Smooth muscle cell (in vitro differentiated cells): ENCODE data around the gene CHID1. TPM values are rescaled to one million over a fixed set of nuclear protein-coding genes. Genes with fewer than 3 reads are reported as not detected.

ENCODE experiments used
- DNase-seq: peaks from one replicate; lab custom pipeline; 2025; ENCODE audit not compliant: unreplicated experiment; lab: John Stamatoyannopoulos, UW
- H2AFZ ChIP-seq: fragments of 200-600 bp; sonication (generic); 2 replicates; pipeline ENCODE4 v1.6.0; 2016; ENCODE audit warnings: antibody characterized with exemption, low read depth, mild to moderate bottlenecking
- H3F3A ChIP-seq: fragments of 200-600 bp; sonication (generic); 2 replicates; pipeline ENCODE4 v1.6.0; 2017; ENCODE audit warnings: antibody characterized with exemption, low read depth
- H3K27ac ChIP-seq: fragments of 200-600 bp; sonication (generic); 2 replicates; pipeline ENCODE4 v1.5.1; 2016; ENCODE audit warnings: low read depth, mild to moderate bottlenecking
- H3K27me3 ChIP-seq: fragments of 200-600 bp; sonication (generic); 2 replicates; pipeline ENCODE4 v1.6.1; 2016; ENCODE audit warnings: low read depth, mild to moderate bottlenecking
- H3K36me3 ChIP-seq: fragments of 200-600 bp; sonication (generic); 2 replicates; pipeline ENCODE4 v1.5.1; 2016; ENCODE audit warnings: low read depth
- H3K4me1 ChIP-seq: fragments of 200-600 bp; sonication (generic); 2 replicates; pipeline ENCODE4 v1.5.1; 2016; ENCODE audit warnings: low read depth
- H3K4me2 ChIP-seq: fragments of 200-600 bp; sonication (generic); 2 replicates; pipeline ENCODE4 v1.6.0; 2016; ENCODE audit warnings: mild to moderate bottlenecking
- H3K4me3 ChIP-seq: fragments of 200-600 bp; sonication (generic); 2 replicates; pipeline ENCODE4 v1.5.1; 2016; ENCODE audit warnings: mild to moderate bottlenecking
- H3K79me2 ChIP-seq: fragments of 200-600 bp; sonication (generic); 2 replicates; pipeline ENCODE4 v1.6.0; 2016; ENCODE audit warnings: low read depth, mild to moderate bottlenecking
- H3K9ac ChIP-seq: fragments of 200-600 bp; sonication (generic); 2 replicates; pipeline ENCODE4 v1.6.0; 2016; ENCODE audit warnings: low read depth
- H3K9me3 ChIP-seq: fragments of 200-600 bp; sonication (generic); replicated peaks from 2 replicates; pipeline ENCODE4 v1.5.1; 2016; ENCODE audit warnings: low read depth
- H4K20me1 ChIP-seq: fragments of 200-600 bp; sonication (generic); 2 replicates; pipeline ENCODE4 v1.6.0; 2016; ENCODE audit warnings: low read depth
- CTCF ChIP-seq: fragments of 200-600 bp; sonication (generic); IDR thresholded peaks from 2 replicates; pipeline ENCODE4 v1.5.1; 2017; ENCODE audit warnings: borderline replicate concordance, mild to moderate bottlenecking, antibody characterized with exemption; ENCODE audit not compliant: insufficient read depth, poor library complexity, severe bottlenecking
- WGBS: methylation state at CpG from one replicate; pipeline ENCODE4 v1.1.7; 2016; ENCODE audit warnings: low lambda C conversion rate; 5-methylcytosine and 5-hydroxymethylcytosine counted together
- polyA plus RNA-seq: library from polyadenylated mRNA; unstranded; fragments of >200 nt; fragmentation: Nextera tagmentation; extraction: Ambion mirVana; gene quantifications from 2 replicates; pipeline ENCODE4 v1.2.1, GENCODE V29; 2016
- total RNA-seq: library from RNA; depleted of rRNA; stranded (reverse); fragments of >200 nt; gene quantifications from 2 replicates; pipeline ENCODE4 v1.2.3, GENCODE V29; 2014

Gene CHID1
- total and polyA plus RNA-seq, 2 experiments from 2014 or later: 54.3 to 181 TPM

GRCh38 chr11:925496-926301 lies 15.1 kb upstream of the CHID1 start, which contains the start of gene AP2A2:
Gene AP2A2 (plus strand): TSS chr11:925870. CDS start chr11:926022, 152 bp downstream.
- WGBS: 8% methylated on average over 75 of the region's 124 CpGs
- Histone ChIP-seq H3K4me2 (peak within 1 kb of the TSS; percentile 84), H3K4me1 (peaks cover 5% of the 10 kb centered on the region), H3K27me3 (no peaks in the 10 kb centered on the region), H3K36me3 (no peaks in the 10 kb centered on the region), H2AFZ (peak within 1 kb of the TSS; percentile 79), H3K4me3 (peak within 1 kb of the TSS; percentile 97), H3K27ac (peak within 1 kb of the TSS; percentile 75), H3F3A (peaks cover 4% of the 10 kb centered on the region), H4K20me1 (peaks cover 42% of the 10 kb centered on the region), H3K9ac (peak within 1 kb of the TSS; percentile 90), H3K9me3 (no peaks in the 10 kb centered on the region), H3K79me2 (peaks cover 45% of the 10 kb centered on the region)
- peak; percentile 46 for DNase-seq
- peak; percentile 69 for TF ChIP-seq CTCF

GRCh38 chr11:925158-925495 lies 14.5 kb upstream of the CHID1 start:
- no peak for TF ChIP-seq CTCF
- 86% methylated on average over 28 of the region's 28 CpGs for WGBS

GRCh38 chr11:924406-925157 lies 14.0 kb upstream of the CHID1 start:
- Histone ChIP-seq H3K9me3 (no peaks in the 10 kb centered on the region), H3K27me3 (no peaks in the 10 kb centered on the region), H3K4me2 (no peak overlapping the region), H3K4me1 (peaks cover 5% of the 10 kb centered on the region), H3K9ac (no peak overlapping the region), H3F3A (peaks cover 4% of the 10 kb centered on the region), H3K27ac (peak overlapping the region; percentile 24), H3K36me3 (no peaks in the 10 kb centered on the region), H2AFZ (no peak overlapping the region), H3K79me2 (peaks cover 34% of the 10 kb centered on the region), H4K20me1 (peaks cover 31% of the 10 kb centered on the region), H3K4me3 (no peak overlapping the region)
- no peak for TF ChIP-seq CTCF
- 89% methylated on average over 16 of the region's 18 CpGs for WGBS
- DNase-seq: no peak

More at GRCh38 chr11:925158-925495, 14.5 kb upstream of the CHID1 start:
- no peaks in the 10 kb centered on the region for H3K27me3 ChIP-seq
- H3K9me3 ChIP-seq: no peaks in the 10 kb centered on the region
- peak overlapping the region; percentile 40 for H3K4me2 ChIP-seq
- H3K4me1 ChIP-seq: peaks cover 5% of the 10 kb centered on the region
- H4K20me1 ChIP-seq: peaks cover 36% of the 10 kb centered on the region
- H3K79me2 ChIP-seq: peaks cover 39% of the 10 kb centered on the region
- no peak overlapping the region for H2AFZ ChIP-seq
- DNase-seq: no peak
- H3K36me3 ChIP-seq: no peaks in the 10 kb centered on the region
- H3K9ac ChIP-seq: no peak overlapping the region
- peak overlapping the region; percentile 35 for H3K4me3 ChIP-seq
- H3F3A ChIP-seq: peaks cover 4% of the 10 kb centered on the region
- H3K27ac ChIP-seq: no peak overlapping the region
